T follicular helper cell (primary cell): ENCODE measurements around the gene C21orf91.
A peak's percentile ranks its signal among the peaks of the same experiment; 100 is the strongest.

ENCODE experiments used
- DNase-seq: peaks from one replicate; pipeline ENCODE4 v3.0.0-alpha.2; 2020; ENCODE audit warnings: low read depth

C21orf91 gene

GRCh38 chr21:17797967-17798366, 21.2 kb downstream of the C21orf91 start:
- DNase-seq: no peak

- DNase-seq: no peak
These were observed 22.7 kb downstream of the C21orf91 start for GRCh38 chr21:17796503-17796902.

DNA sequence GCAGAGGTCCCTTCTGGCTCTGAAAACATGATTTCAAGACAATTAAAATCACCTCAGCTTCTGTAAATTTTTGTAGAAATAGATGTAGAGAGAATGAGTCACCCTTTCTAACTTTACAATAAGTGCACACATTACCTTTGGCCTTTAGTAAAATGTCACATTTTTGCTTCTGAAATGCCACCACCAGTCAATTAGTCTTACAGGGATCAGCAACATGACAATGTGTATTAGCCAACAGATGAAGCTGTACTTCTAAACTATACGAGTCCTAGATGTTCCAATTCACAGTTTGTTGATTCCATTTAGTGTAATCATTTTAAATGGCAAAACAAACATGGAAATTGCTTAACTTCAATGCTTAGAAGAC, 23.1 kb downstream of the C21orf91 start:
- DNase-seq: no peak

DNA sequence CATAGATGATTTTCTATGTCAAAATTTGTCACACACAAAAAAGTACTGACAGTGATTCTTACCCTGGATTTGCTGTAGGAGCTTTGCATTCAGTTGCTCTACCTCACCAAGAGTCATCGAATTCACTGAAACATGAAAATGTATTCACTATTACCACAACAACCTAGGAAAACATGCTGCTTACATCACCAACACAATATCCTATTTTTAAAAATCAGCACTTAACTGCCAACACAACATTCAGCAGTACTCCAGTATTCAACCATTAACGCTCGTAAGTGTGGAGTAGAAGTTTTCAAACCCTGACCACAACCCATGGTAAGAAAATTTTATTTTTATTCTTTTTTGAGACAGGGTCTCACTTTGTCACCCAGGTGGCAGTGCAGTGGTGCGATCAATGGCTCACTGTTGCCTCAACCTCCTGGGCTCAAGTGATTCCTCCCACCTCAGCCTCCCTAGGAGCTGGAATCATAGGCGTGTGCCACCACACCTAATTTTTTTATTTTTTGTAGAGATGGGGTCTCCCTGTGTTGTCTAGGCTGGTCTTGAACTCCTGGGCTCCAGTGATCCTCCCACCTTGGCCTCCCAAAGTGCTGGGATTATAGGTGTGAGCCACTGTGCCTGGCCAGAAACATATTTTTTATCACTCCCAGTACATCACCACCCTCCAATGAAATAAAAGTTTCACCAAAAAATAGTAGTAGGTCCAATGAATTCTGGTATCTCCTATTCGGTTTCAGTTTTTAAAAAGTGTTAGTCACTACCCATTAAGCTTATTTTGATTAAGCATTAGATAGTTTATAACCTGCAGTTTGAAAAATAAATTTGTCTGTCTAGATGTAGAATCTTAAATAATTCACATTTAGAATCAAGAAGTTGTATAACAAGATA, 23.8 kb downstream of the C21orf91 start:
- DNase-seq: no peak

GRCh38 chr21:17794518-17795145, 24.5 kb downstream of the C21orf91 start:
- DNase-seq: no peak

- DNase-seq: no peak
These were observed 25.7 kb downstream of the C21orf91 start for GRCh38 chr21:17793246-17794123.

DNA sequence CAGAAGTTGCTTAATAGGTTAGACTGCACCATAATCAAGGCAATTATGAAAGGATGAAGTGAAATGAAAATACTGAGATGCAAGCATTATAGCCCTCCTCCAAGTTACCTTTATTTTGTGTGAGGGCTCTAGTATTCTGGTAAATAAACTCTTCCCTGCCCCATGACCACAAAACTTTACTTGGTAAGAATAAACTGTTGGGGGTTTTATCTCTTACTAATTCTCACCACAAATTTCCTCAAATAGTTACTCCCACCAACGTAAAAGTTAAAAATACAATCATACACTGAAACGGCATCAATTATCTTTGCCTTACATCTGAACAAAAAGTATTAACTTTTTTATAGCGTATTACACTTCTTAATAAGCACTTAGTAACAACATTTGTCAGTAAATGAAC, 29.5 kb downstream of the C21orf91 start:
- no peak for DNase-seq

GRCh38 chr21:17789069-17789468, 30.1 kb downstream of the C21orf91 start:
- no peak for DNase-seq

GRCh38 chr21:17786851-17787181, 32.3 kb downstream of the C21orf91 start:
- no peak for DNase-seq

DNA sequence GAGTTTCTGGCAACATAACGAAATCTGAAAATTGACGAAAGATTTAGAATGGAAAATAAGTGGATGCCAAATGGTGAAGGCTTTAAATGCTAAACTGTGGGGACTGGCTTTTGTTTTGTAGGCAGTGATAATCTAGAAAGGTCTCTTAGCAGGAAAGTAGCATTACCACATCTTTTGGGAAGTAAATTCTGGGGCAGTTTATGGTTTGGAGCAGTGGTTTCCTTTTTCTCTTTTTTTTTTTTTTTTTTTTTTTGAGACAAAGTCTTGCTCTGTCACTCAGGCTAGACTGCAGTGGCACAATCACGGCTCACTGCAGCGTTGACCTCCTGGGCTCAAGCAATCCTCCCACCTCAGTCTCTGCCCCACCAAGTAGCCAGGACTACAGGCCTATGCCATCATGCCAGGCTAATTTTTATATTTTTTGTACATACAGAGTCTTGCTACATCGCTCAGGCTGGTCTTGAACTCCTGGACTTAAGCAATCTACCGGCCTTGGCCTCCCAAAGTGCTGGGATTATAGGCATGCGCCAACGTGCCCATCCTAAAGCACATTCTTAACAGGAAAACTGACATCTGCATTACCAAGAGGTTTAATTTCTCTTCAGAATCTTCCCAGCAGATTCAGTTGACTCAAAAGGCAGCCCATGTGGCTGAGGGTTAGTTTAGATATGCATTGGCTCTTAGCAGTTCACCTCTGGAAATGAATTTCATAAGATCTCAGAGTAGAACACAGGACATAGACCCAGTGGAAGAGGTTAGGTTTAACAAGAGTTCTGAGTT, 32.9 kb downstream of the C21orf91 start:
- no peak for DNase-seq

- no peak for DNase-seq
These were observed 33.8 kb downstream of the C21orf91 start for GRCh38 chr21:17785403-17785788.

GRCh38 chr21:17784604-17785402, 34.4 kb downstream of the C21orf91 start:
- no peak for DNase-seq

DNA sequence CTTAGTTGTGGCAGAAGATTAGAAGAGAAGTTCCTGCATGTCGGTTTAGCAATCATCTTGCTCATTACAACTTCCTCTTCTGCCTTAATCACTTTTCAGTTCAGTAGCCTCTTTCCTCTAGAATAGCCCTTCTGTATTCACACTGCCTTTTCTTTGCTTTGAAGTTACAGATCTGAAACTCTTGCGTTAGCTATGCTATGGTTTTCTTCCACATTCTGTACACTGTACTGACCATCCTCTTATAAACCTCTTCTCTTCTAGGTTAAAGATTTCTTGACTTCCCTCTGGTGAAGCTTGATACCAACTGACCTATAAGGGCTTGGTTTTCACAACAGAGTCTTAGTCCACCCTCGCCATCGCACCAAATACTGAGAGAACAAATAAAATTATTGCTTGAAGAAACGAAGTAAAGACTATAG, 35.0 kb downstream of the C21orf91 start:
- DNase-seq: no peak

GRCh38 chr21:17783481-17784179, 35.5 kb downstream of the C21orf91 start:
- no peak for DNase-seq

DNA sequence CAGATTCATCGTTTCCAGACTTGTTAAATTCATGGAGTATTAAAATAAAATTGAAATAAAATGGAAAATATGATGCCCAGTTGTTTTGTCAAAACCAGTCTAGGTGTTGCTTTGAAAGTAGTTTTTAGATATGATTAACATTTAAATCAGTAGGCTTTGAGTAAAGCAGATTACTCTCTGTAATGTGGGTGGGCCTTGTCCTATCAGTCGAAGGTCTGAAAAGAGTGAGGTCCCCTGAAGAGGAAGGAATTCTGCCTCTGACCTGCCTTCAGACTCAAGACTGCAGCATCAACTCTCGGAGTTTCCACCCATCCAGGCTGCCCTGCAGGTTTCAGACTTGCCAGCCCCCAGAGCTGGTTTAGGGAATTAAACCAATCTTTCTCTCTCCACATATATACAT, 36.2 kb downstream of the C21orf91 start:
- no peak for DNase-seq

DNA sequence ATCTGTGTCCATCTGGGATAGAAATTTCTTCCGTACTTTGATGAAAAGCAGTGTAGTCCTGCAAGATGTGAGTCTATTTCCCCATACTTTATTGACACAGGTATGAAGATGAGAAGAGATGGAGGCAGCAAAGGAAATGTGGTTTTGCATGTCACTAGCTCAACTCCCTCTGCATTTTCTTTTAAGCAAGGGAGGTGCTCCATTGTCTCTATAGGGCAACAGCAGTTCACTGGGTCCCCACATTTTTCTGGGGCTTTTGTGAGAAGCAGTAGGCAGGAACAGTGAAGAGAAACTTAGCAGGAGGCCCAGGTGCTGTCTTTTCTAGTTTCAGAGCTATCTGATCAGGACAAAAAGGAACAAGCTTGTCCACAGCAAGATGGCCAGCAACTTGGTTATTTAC, 37.1 kb downstream of the C21orf91 start:
- DNase-seq: no peak

- no peak for DNase-seq
These were observed 37.6 kb downstream of the C21orf91 start for GRCh38 chr21:17781524-17781923.

DNA sequence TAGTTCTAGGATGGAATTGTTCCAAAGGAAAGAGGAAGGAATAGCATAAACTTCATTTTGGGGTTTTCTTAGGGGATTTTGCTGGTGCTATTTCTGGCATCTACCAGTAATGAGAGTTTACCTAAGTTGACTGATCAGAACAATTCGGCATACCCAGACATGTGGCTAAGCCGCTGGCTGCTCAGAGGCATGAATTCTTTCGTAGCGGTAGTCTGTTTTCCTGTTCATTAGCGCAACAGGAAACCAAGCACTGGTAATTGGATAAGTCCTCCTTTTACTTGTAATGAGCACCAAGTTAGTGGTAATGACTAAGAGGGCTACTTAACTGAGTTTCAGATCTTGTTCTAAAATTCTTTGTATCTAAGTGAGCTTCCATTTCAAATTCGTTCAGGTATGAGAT, 38.6 kb downstream of the C21orf91 start:
- peak; percentile 41 for DNase-seq

DNA sequence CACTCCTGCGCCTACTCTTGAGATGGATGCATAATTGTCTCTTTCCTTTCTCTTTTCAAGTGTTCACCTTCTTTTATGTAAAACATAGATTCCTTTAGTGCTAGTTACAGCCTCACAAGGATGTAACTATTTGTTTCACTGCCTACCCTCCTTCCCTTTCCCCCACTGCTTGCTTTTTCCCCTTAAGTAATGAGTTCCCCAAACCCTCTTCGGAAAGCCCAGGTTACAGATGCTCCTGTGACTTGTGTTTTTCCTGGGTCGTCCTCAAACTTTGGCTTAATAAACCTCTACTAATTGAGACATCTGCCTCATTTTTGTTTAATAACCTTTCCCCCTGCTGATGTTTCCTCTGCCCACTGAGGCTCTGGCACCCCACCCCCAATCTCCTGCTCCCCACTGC, 39.2 kb downstream of the C21orf91 start:
- no peak for DNase-seq

GRCh38 chr21:17779496-17779895, 39.7 kb downstream of the C21orf91 start:
- no peak for DNase-seq
